ENCODE measurements around the gene GOLGA8B.
"Not testable (repeated sequence)": the region's sequence is repeated elsewhere in the genome, so short reads cannot be mapped to it uniquely, and the experiment has no call there.

- TF ChIP-seq POLR2A (IDR thresholded peaks at IDR 0.05; ENCODE audit: control extremely low read depth in 1 of 2, low read depth in 2 of 2, low read length in 2 of 2); HDAC2 (IDR thresholded peaks at IDR 0.05; ENCODE audit: borderline replicate concordance in 1 of 2, low read depth in 2 of 2, low read length in 2 of 2); MAX (IDR thresholded peaks at IDR 0.05); JUND (IDR thresholded peaks at IDR 0.05; ENCODE audit: low read length); NRF1 (IDR thresholded peaks at IDR 0.05; ENCODE audit: low read depth, low read length); EP300 (IDR thresholded peaks at IDR 0.05; ENCODE audit: borderline replicate concordance in 1 of 2, low read depth in 2 of 2, low read length in 2 of 2); TBP (IDR thresholded peaks at IDR 0.05; ENCODE audit: low read depth, low read length); POLR2AphosphoS5 (IDR thresholded peaks at IDR 0.05; ENCODE audit: low read depth, low read length); RFX5 (IDR thresholded peaks at IDR 0.05; ENCODE audit: borderline replicate concordance, low read depth, low read length); FOSL1 (IDR thresholded peaks at IDR 0.05; ENCODE audit: insufficient read depth, low read depth, low read length): not testable (repeated sequence)
- TF ChIP-seq, protein P1, sequence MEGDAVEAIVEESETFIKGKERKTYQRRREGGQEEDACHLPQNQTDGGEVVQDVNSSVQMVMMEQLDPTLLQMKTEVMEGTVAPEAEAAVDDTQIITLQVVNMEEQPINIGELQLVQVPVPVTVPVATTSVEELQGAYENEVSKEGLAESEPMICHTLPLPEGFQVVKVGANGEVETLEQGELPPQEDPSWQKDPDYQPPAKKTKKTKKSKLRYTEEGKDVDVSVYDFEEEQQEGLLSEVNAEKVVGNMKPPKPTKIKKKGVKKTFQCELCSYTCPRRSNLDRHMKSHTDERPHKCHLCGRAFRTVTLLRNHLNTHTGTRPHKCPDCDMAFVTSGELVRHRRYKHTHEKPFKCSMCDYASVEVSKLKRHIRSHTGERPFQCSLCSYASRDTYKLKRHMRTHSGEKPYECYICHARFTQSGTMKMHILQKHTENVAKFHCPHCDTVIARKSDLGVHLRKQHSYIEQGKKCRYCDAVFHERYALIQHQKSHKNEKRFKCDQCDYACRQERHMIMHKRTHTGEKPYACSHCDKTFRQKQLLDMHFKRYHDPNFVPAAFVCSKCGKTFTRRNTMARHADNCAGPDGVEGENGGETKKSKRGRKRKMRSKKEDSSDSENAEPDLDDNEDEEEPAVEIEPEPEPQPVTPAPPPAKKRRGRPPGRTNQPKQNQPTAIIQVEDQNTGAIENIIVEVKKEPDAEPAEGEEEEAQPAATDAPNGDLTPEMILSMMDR (IDR thresholded peaks at IDR 0.05; ENCODE audit: control extremely low read depth in 1 of 3, insufficient read depth in 1 of 3, low read depth in 1 of 3, low read length in 3 of 3): not testable (repeated sequence)
Observed at GRCh38 chr15:34569670-34570396, 13.6 kb downstream of the GOLGA8B start.
